LHCN-M2 (cell line): Measurements from ENCODE around the gene PPP1R15B. TPM values are rescaled to one million over a fixed set of nuclear protein-coding genes. Genes with fewer than 3 reads are reported as not detected.

Experiments
- DNase-seq: peaks from one replicate; pipeline ENCODE4 v3.0.0-alpha.2; 2012; ENCODE audit warnings: low read depth
- total RNA-seq: library from RNA; depleted of rRNA; stranded (reverse); fragments of >200 nt; gene quantifications from 2 replicates; pipeline ENCODE4 v1.2.3, GENCODE V29; 2014; rRNA removed

The PPP1R15B gene
- total RNA-seq, 1 experiment from 2014 or later: 17.8 TPM

DNA sequence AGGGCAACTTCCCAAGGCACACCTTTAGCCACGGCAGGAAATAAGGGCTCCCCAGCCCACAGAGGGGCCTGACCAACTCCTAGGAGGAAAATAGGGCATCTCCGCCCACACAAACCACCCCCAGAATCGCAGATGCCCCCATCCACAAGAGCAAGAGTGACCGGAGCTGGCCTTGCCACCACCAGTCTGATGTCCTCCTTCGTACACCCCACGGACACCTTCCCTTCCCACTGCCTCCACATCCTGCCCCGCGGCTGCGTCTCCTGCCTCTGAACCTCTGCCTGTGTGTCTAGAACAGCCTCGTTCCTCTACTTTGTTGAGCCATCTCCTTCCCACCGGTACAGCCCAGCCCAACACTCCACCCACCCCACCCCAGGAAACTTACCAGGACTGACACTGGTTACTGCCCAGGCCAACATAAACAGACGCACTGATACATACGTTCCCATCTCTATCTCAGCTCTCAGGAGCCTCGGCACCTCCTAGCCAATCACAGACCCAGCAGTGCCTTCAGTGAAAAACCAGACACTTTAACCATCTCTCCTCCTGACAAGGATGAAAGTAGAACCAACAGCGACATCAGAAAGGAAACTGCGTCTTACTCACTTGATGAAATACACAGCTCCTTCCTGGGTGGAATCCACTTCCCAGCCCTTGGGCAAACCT lies 44.3 kb downstream of the PPP1R15B start:
- no peak for DNase-seq

DNA sequence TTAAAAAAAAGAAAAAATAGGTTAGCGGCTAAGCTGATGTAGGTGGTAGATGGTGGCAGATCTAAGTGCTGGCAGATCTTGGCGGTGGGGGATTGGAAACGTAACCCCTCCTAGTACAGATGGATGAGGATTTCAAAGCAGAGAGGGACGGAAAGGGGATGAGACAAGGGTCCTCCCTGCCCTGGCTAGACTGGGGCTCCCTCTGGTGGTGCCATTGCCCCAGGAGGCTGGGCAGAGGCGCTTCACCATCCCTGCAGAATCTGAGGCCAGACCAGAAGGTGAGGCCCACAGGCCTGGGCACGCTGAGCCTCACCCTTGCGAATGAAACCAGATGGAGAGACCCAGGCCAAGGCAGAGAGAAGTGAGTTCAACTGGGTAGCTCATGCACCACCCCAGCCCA lies 44.9 kb downstream of the PPP1R15B start:
- DNase-seq: no peak

DNA sequence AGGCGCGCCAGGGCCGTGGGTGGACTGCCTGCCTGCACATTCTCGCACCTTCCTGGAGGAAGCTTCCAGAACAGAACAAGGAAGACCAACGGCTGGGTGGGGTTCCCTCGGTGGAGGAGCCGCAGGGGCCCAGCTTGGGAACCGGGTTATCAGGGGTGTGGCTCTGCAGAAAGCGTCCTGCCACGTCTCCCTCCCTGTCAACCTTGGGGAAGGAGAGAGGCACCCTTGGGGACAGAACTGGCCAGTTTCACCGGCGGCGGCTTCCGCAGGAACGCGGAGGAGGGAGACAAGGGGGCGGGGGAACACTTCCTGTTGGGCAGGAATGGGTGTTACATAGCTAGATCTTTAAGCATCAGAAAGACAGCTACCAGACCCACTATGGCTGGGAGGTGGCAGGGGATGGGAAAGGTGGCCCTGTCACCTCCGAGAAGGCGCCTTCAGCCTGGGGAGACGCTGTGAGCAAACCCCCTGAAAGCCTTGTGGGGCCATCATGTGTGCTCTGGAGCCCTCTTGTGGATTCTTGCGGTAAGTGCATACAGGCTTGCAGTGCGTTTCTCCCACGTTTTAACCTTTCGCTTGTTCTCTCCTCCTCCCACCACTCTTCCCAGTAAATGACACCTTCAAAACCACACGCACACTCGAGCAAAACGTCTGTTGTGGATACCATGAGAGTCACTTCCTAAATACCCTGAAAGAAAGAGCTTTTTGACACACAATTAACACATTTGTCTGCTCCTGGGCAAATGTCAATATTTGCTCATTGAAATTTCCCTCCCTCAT lies 48.1 kb downstream of the PPP1R15B start:
- DNase-seq: peak; percentile 61

DNA sequence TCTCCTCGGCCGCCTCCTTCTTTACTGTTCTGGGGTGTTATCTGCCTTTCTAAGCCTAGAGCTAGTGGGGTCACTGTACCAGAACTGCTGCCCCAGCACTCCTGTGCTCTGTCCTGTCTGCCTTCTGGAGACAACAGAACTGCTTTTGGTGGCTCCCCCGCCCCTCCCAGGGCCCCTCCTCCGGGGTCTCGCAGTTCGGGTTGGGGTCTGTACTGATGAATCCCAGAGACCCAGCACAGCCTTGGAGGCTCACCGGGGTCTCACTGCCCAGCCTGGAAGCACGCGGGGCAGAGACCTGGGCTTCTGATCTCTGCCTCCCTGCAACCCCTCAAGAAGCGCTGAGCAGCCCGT lies 48.7 kb downstream of the PPP1R15B start:
- no peak for DNase-seq

DNA sequence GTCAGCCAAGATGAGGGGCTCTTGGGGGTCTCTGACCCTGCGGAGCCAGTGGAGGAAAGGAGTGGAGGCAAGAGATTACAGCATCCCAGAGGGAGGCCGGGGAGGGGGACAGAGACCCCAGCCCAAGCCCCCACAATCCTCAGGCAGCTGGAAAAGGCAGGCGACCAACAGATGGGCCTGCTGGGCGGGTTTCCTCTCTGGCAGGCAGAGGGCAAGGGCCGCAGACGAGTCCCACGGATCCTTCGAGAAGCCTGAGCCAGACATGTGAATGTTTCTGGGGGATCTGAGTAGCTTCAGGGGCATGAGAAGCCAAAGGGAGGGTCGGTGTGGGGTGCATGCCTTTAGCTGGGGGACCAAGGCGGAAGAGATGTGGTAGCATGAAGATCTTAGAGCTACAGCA lies 49.8 kb downstream of the PPP1R15B start:
- DNase-seq: no peak

DNA sequence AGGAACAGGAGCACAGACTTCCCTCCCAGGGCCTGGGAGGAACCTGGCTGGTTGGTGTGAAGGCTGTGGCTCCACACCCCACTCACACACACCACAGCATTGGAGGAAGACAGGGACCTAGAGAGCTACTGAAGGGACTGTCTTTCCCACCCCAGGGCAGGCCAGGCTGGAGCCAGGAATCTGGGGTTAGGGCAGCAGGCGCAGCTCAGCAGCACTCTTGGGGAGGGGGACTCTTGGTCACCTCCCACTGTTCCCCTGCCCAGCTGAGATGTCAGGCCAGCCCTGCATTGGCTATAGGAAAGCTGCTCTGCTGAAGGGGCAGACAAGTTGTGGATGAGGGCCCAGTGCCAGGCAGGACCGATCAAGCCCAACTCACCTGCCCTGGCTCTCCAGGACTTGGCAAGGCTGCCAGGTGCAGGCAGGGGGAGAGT lies 50.3 kb downstream of the PPP1R15B start:
- DNase-seq: no peak

DNA sequence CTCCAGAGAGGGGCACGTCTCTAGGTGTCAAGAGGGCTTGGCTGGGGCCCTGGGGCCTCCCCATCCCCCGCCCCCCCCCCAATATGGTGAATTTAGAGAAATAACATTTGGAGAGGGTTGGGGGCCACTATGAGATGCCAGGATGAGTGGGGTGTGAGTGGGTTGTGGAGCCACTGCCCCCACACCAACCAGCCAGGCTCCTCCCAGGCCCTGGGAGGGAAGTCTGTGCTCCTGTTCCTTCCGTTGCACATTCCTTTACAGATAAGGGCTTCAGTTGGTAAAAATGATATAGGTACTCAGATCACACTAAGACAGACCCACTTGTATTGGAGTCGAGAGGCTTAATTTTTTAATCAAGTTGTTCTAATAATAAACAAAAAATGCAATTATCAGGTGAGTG lies 51.3 kb downstream of the PPP1R15B start:
- no peak for DNase-seq

DNA sequence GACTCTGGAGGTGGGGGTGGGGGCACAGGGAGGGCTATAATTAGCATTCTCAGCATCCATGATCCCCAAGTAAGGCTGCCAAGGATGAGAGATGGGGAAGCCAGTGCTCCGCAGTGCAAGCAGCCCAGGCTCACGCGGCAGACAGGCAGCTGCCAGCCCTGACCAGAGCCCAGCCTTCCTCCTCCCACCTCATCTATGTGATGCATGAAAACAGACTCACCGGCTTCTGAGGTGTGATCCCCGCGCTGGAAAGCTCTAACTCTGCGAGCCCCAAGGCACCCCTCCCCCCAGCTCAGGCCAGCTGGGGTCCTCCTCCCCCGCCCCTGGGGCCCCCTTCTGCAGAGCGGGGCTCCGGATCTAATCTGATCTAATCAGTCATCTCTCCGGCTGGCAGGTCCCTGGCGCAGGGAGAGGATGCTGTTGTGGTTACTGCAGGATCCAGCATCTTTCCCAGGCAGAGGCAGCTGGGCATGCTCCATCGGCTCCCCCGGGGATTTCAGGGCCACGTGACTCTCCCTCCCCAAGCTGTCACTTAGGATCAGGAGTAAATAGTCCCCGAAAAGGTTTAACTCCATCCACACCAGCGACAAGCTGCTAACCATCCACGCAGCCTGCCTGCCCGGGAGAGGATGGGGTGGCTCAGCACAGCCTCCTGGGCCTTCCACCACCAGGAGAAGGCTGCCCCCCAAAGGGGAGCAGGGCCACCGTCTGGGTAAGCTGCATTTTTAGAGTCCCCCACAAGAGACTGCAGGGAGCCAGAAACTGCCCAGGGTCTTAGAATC lies 52.0 kb downstream of the PPP1R15B start, which contains the start of gene PLEKHA6:
Gene PLEKHA6, minus strand, starts transcription at position 456 of the 782 bp plus-strand sequence. CDS start 86,202 bp downstream, outside the sequence.
- DNase-seq: peak; percentile 90

DNA sequence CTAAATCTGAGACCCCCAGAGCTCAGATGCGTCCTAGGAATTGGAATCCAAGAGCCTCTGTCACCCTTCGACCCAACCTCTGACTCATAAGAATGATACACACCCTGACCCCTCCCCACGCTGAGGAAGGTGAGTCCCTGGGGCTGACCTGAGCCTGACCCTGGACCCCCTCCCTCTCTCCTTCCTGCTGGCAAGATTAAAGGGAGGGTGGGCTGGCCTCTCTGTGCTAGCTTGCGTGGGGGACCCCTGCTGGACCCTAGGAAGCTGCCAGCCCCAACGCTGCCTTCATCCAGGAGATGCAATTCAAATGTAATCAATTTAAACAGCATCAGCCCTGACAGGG lies 52.5 kb downstream of the PPP1R15B start:
- no peak for DNase-seq

DNA sequence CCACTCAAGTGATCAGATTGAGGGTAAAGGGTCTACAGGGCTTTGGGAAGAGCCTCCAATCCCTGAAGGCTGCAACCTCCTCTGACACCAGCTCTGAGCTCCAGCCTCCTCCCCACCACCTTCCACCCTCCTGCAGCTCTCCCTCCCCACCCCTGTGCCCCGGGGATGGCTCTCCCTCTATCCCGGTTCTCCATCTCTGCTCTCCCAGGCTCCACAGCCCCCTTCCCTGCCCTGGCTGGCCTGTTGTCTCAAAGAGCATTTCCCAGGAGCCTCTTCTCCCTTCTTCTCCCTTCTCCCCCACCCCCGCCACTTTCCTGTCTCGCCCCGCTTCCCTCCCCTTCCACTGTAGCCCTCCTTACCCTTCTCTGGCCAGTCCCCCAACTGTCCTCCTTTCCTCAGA lies 53.0 kb downstream of the PPP1R15B start:
- no peak for DNase-seq

DNA sequence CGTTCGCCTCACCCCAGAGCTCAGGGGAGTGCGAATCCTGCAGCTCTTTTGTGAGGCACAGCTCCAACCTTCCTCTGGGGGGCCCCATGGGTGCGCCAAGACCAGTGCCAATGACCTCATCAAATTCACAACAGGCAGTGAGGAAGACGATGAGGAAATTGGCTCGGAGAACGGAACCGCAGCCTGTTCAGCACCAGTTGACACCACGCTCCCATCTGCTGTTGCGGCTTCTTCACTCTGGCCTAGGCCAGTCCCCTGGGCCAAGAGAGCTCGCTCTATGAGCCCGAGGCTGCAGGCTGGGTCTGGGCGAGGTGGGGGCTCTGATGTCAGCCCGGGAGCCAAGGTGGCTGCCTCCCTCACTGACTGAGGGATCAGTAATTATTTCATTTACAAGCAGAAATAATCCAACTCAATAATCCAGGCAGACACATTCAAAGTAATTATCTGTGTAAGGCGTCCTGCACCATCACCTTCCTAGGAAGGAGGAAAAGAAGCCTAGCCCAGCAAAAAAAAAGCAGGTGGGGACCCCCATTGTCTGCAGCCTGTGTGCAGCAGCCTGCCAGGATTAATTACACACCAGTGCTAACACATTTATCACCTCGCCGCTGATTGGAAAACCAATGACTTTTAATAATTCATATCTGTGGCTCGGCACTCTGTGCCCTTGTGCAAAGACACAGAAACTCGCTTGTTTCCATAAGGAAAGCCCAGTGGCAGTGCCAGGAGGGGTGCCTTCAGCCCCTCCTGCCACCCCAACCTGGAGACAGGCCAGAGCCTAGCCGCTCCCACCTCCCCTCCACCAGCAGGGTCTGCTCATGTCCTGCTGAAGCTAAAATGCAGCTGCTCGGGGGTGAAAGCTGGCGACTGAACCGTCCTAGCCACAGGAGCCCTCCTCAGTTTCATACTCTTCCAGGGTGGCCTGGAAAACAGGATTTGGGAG lies 53.8 kb downstream of the PPP1R15B start:
- DNase-seq: no peak

DNA sequence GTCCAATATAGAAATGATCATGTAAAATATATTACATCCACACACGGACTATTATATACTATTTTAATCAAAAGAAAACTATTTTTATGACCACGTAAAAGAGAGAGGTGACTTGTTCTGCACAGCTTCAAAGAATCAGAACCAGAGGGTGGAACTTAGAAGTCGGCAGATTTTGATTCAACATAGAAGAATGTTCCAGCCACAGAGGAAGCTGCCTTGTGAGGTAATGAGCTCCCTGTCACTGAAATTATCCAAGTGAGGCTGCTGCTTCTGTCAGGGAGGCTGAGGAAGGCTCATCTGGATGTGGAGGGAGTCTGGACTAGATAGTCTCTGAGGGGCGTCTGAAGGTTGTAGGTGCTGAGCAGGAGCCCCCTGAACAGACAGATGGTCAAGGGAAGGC lies 54.6 kb downstream of the PPP1R15B start:
- no peak for DNase-seq

DNA sequence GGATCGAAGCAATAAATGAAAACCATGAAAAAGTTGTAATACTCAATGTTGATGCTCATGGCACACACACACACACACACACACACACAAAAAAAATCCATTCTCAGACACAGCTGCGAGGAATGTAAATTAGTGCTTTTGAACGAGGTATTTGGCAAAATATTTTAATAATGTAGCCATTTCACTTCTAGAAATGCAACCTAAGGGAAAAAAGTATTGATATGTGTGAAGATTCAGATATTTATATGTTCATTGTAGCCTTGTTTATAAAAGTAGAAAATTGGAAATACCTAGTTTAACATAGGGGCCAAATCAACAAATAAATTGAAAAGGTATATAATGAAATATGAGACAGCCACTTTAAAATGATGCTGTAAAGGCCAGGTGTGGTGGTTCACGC lies 55.7 kb downstream of the PPP1R15B start:
- DNase-seq: no peak

DNA sequence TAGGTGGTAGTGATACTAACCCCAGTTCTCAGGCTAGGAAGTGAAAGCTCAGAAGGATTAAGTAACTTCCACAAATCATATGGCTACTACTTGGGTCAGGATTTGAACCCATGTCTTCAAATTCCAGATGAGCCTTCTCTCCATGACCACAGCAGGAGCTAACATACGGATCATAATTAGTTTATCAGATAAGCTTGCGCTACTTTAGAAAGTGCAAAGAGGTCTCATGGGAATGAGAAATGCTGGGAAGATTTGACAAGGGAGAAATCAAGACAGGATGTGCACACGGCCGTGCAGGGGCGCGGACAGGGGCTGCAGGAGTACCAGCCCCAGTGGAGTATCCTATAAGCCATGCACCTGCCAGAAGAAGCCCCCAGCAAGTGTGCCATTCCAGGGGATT lies 57.0 kb downstream of the PPP1R15B start:
- no peak for DNase-seq

Other genes starting within 250 kb of the PPP1R15B start
- not detected in 2 replicates for gene REN, start 245.5 kb downstream of the PPP1R15B start, total RNA-seq
- gene KISS1, start 215.3 kb downstream of the PPP1R15B start, total RNA-seq: not detected in 2 replicates
- not detected in 2 replicates for gene GOLT1A, start 197.8 kb downstream of the PPP1R15B start, total RNA-seq
- 36.2 and 50.9 TPM in 2 replicates for gene PLEKHA6, start 51.9 kb downstream of the PPP1R15B start, total RNA-seq
- 0.29 TPM in 1 of 2 replicates, not detected in the other for gene PIK3C2B, start 83.0 kb upstream of the PPP1R15B start, total RNA-seq
- gene MDM4, start 104.6 kb upstream of the PPP1R15B start, total RNA-seq: 10.5 and 14.5 TPM in 2 replicates